HG03575 (cell line): ENCODE measurements around the gene ATP5F1C.

Experiments
- ATAC-seq: cut with Tn5 transposase; IDR thresholded peaks from one replicate; pipeline ENCODE4 v1.9.1; 2021; ENCODE audit not compliant: unreplicated experiment, insufficient number of reproducible peaks, low FRiP score; ENCODE audit errors: extremely low read depth

The ATP5F1C gene

DNA sequence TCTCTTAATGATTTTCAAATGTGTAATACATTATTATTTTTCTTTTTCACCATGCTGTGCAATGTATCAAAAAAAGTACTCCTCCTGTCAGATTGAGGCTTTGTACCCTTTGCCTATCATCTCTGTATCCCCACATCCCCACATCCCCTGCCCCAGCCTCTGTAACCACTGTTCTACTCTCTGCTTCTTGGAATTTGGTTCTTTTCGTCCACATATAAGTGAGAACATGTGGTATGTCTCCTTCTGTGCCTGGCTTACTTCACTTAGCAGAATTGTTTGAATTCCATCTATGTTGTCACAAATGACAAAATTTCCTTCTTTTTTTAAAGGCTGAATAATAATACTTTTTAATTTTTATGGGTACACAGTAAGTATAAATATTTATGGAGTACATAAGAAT lies 44.1 kb downstream of the ATP5F1C start:
- no peak for ATAC-seq

DNA sequence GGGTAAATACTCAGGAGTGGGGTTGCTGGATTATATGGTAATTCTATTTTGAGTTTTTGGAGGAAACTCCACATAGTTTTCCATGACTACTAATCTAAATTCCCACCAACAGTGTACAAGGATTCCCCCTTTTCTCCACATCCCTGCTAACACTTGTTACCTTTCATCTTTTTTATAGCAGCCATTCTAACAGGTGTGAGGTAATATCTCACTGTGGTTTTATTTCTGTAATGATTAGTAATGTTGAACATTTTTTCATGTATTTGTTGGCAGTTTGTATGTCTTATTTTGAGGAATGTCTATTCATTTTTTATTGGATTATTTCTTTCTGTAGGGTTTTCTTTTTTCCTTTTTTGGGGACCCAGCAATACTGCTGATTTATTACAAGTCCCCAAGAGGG lies 45.2 kb downstream of the ATP5F1C start:
- no peak for ATAC-seq

DNA sequence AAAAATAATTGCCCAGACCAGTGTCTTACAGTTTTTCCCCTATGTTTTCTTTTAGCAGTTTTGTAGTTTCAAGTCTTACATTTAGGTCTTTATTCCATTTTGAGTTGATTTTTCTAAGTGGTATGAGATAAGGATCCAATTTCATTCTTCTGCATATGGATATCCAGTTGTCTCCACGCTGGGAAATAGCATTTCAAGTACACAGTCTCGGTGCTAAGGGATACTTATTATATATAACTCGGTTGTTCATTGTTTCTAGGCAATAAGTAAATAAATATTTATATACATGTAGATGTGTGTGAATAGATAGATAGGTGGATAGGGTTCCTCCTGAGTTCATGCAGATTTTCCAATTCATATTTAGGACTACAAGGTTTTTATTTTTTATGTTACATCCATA lies 46.3 kb downstream of the ATP5F1C start:
- ATAC-seq, result no peak

DNA sequence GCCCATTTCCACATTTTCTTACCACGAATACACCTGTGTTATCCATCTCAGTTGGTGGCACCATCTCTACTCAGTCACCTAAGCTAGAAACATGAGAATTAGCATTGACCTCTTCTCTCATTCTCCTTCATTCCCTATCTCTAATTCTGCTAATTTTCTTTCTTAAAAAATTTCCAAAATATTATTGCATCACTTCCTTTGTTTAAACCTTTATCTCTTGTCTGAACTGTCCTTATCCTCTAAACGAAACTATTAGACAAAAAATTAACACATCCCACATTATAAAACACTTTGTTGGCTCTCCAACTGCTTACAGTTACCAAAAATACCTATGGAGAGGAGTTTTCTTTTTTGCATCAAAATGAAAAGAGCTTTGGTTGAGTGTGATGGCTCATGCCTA lies 48.6 kb downstream of the ATP5F1C start:
- no peak for ATAC-seq

DNA sequence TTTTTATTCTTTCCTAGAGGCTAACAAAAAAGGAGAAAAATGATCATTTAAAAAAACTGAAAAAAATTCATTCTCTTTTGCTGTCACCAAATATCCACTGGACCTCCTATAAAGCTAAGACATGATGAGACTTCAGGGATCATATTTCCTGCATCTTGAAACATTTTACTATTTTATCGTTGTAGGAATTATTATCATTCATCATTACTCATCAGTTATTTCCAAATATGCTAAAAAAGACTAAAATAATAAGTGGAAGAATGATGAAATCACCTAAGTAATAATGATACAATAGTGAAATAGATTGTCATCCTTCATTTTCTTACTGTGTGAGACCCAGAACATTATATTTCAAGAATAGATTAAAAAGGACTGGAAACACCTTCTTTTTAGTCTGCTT lies 58.6 kb downstream of the ATP5F1C start:
- no peak for ATAC-seq

DNA sequence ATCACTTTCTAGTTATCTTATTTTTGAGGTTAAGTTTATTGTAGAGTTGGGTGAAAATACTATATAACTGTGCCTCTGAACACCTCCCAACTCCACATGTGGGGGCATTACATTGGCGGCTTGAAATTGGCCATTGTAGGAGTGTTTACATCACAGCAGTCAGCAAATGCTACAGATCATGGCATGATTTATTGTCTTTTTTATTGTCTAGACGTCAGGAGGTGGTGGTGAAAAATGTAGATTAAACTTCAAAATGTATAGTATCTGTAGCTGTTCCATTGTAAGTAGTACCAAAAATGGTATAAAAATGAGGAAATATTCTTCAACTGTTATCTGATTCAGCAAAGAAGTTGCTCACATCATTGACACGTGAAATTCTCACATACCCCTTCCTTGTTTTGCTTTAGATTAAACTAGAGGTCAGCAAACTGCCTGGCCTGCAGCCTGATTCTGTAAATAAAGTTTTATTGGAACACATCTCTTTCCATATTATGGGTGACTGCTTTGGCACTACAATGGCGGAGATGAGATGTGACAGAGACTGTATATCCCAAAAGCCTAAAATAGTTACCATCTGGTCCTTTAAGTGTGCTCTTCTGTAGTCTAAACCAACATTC lies 65.4 kb downstream of the ATP5F1C start:
- no peak for ATAC-seq

DNA sequence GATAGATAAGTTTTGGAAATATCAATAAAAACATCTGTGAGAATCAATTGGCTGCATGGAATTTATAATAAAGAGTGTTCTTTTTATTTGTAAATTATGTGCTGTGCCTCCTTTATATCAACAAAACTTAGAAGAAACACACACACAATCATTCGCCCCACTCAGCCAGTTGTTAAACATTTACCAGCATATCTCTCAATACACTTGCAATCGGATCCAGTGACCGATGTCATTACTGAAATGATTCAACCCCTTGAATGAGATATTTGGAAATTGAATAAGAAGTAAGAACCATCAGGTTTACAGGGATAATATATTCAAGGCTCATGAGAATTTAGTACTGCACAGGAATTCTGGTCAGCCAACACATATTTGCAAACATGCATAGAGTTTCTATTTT lies 65.9 kb downstream of the ATP5F1C start:
- no peak for ATAC-seq

DNA sequence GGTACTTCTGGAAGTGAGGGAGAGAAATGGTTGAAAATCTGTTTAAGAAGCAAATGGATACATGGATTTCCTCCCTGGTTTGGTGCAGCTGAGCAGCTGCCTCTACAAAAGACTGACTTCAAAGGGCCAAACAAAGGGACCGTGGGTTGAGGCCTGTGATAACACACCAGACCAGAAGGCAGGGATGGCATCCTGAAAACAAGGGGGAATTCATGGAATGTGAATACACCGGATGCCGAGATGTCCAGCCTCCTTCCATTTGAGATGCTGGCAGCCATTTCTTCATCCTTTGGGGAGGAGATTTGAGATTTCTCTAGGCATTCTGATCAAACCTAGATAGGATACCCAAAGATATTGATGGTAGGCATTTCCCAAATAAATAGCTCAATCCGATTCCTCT lies 67.2 kb downstream of the ATP5F1C start:
- no peak for ATAC-seq

DNA sequence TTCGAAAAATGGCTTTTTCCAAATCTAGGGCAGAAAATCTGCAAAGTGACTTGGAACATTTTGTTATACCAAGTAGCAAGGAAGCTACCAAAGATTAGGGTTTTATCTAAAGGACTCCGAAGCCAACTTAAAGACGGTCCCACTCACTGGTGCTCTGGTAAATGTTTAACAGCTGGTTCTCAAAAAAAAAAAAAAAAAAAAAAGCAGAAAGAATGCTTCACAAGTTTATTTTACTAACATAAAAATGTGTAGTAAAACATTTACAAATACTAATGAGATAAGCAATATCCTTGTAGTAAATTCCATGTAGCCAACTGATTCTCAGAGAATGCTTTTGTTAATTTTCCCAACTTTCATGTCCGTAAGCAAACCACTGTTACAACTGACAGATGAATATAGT lies 68.7 kb downstream of the ATP5F1C start:
- no peak for ATAC-seq

DNA sequence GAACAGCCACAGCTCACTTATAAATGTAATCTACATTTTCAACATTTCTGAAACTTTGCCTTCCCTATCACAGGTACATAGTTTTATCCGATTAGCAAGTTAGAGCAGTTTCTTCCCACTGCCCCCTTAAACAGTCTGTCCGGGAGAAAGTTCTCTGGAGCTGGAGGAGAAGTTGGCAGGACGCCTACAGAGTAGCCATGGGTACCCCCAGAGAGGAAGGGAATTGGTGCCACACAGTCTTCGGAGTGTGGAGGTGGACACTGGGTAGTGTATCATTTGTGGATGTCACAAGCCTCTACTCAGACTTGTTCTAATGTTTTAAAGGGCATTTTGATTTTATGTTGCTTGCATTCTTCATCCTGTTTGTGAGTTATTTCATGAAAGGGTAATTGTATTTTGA lies 69.3 kb downstream of the ATP5F1C start:
- no peak for ATAC-seq
